ENCODE measurements around the gene RAPGEF1. TPM values are rescaled to one million over a fixed set of nuclear protein-coding genes. Genes with fewer than 3 reads are reported as not detected.

The RAPGEF1 gene
- total RNA-seq, 1 donor from 2014 or later: 144 TPM

DNA sequence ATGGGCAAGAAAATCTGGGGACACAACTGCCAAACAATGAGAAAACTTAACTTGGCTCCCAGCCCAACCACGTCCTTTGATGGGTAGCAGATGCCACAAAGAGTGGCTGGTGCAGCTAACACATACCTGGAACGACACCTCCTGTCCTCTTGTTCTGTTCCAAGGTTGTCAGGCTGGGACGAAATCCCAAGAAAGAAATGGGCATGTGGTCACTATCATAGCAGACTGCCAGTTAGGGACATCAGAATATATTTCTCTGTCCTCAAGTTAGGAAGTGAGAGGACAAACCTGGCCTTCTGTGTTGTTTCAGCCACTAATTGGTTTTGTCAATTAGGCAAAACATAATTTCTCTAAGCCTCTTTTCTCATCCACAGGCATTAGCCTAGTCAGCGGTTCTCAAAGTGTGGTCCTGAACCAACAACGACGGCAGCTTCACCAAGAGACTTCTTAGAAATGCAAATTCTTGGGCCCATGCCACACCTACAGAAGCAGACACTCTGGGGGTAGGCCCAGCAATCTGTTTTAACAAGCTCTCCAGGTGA is 63.4 kb downstream of the RAPGEF1 start:
- H3K27me3 ChIP-seq: no peaks in the 10 kb centered on the region
- no peaks in the 10 kb centered on the region for H3K36me3 ChIP-seq
- TF ChIP-seq, protein P1, sequence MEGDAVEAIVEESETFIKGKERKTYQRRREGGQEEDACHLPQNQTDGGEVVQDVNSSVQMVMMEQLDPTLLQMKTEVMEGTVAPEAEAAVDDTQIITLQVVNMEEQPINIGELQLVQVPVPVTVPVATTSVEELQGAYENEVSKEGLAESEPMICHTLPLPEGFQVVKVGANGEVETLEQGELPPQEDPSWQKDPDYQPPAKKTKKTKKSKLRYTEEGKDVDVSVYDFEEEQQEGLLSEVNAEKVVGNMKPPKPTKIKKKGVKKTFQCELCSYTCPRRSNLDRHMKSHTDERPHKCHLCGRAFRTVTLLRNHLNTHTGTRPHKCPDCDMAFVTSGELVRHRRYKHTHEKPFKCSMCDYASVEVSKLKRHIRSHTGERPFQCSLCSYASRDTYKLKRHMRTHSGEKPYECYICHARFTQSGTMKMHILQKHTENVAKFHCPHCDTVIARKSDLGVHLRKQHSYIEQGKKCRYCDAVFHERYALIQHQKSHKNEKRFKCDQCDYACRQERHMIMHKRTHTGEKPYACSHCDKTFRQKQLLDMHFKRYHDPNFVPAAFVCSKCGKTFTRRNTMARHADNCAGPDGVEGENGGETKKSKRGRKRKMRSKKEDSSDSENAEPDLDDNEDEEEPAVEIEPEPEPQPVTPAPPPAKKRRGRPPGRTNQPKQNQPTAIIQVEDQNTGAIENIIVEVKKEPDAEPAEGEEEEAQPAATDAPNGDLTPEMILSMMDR (IDR thresholded peaks at IDR 0.05): no peak
- ATAC-seq: no peak
- intact Hi-C loops (cut with DNase I): loop anchor here (10.0 kb wide), 1 partner anchor 58 kb away; no protein-coding TSS in a partner anchor
- H3K4me1 ChIP-seq: peaks cover 69% of the 10 kb centered on the region
- no peak for DNase-seq
- H3K9me3 ChIP-seq: no peaks in the 10 kb centered on the region
- peak overlapping the region; percentile 75 for H3K27ac ChIP-seq
- no peak overlapping the region for H3K4me3 ChIP-seq

- ATAC-seq: no peak
- no peaks in the 10 kb centered on the region for H3K9me3 ChIP-seq
- TF ChIP-seq, protein P1 (IDR thresholded peaks at IDR 0.05): no peak
- intact Hi-C loops (cut with DNase I): loop anchor here (10.0 kb wide), 1 partner anchor 59 kb away; no protein-coding TSS in a partner anchor
- H3K27me3 ChIP-seq: no peaks in the 10 kb centered on the region
- H3K4me1 ChIP-seq: peaks cover 78% of the 10 kb centered on the region
- DNase-seq: no peak
- H3K36me3 ChIP-seq: no peaks in the 10 kb centered on the region
- peak overlapping the region; percentile 75 for H3K27ac ChIP-seq
- no peak overlapping the region for H3K4me3 ChIP-seq
Observed at GRCh38 chr9:131675437-131676022, 64.3 kb downstream of the RAPGEF1 start.

DNA sequence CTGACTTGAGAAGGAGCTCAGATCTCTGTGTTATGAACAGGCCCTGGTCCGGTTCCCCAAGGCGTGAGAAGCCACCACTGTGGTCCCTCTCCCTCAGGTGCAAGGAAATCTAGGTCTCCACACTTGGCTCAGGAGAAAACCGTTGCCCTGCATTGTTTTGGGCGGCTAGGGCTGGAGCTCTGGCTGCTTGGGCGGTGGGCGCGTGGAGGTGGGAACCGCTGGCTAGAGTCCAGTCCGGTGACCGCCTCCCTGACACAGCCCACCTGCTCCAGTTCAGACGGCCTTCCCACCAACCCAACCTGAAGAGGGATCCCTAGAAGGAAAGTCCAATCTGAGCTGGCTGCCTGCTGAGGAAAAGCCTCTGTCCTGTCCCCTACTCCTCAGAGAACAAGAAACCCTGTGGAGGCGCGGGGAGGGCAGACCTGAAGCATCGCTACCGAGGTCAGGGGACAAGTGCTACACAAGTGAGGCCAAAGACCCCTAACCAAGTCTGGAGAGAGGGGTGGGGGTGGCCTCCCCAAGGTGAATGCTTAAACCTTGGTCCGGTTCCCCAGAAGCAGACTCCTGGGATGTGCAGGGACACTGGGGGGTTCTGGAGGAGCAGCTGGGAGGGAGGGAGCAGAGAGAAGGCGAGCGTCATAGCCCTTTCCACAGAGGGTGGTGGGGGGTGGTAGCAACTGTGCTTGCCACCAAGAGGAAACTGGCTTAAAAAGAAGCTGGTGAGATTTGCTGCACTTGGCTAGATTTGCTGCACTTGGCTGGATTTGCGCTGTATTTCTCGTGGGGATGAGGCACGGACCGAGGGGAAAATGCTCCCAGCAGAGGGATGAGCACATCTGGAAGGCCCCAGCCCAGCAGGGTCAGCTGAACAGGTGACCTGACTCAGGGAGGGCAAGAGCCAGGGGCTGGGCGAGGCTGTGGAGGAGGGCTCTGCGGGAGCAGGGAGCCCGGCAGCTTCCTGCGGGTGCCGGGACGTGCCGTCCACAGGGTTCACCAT is 65.2 kb downstream of the RAPGEF1 start:
- intact Hi-C loops (cut with DNase I): loop anchor here (10.0 kb wide), 1 partner anchor 60 kb away; no protein-coding TSS in a partner anchor

GRCh38 chr9:131673531-131673930 is 66.3 kb downstream of the RAPGEF1 start:
- no peaks in the 10 kb centered on the region for H3K27me3 ChIP-seq
- no peak overlapping the region for H3K4me3 ChIP-seq
- H3K4me1 ChIP-seq: peaks cover 91% of the 10 kb centered on the region
- intact Hi-C loops (cut with DNase I): loop anchor here (10.0 kb wide), 1 partner anchor 61 kb away; no protein-coding TSS in a partner anchor
- H3K27ac ChIP-seq: peak overlapping the region; percentile 75
- ATAC-seq (no peak), DNase-seq (no peak)
- H3K9me3 ChIP-seq: no peaks in the 10 kb centered on the region
- TF ChIP-seq, protein P1 (IDR thresholded peaks at IDR 0.05): no peak
- no peaks in the 10 kb centered on the region for H3K36me3 ChIP-seq

More for the DNA sequence above, 65.2 kb downstream of the RAPGEF1 start:
- Histone ChIP-seq H3K27ac (peak overlapping the region; percentile 75), H3K4me3 (no peak overlapping the region), H3K9me3 (no peaks in the 10 kb centered on the region), H3K4me1 (peaks cover 86% of the 10 kb centered on the region), H3K36me3 (no peaks in the 10 kb centered on the region), H3K27me3 (no peaks in the 10 kb centered on the region)
- DNase-seq (no peak), ATAC-seq (no peak)
- TF ChIP-seq, protein P1 (IDR thresholded peaks at IDR 0.05): no peak

GRCh38 chr9:131673068-131673467 is 66.8 kb downstream of the RAPGEF1 start:
- Histone ChIP-seq H3K9me3 (no peaks in the 10 kb centered on the region), H3K27me3 (no peaks in the 10 kb centered on the region), H3K4me1 (peaks cover 91% of the 10 kb centered on the region), H3K36me3 (no peaks in the 10 kb centered on the region), H3K4me3 (no peak overlapping the region), H3K27ac (peak overlapping the region; percentile 75)
- DNase-seq (no peak), ATAC-seq (no peak)
- TF ChIP-seq, protein P1 (IDR thresholded peaks at IDR 0.05): no peak
- intact Hi-C loops (cut with DNase I): loop anchor here (10.0 kb wide), 1 partner anchor 62 kb away; no protein-coding TSS in a partner anchor

All from upper lobe of right lung (tissue), 1 donor.